Testis (tissue), 3 donors: Measurements from ENCODE around the gene IRX4. TPM values are rescaled to one million over a fixed set of nuclear protein-coding genes. Genes with fewer than 3 reads are reported as not detected.
"Not testable (repeated sequence)": the region's sequence is repeated elsewhere in the genome, so short reads cannot be mapped to it uniquely, and the experiment has no call there.

ENCODE experiments used
- DNase-seq: peaks from one replicate; pipeline ENCODE4 v3.0.0-alpha.2; 2019
- H3K27ac ChIP-seq, 2 donors: fragments of 200-600 bp; sonication (generic); one replicate each; pipeline ENCODE4 v1.5.1; 2019
- H3K27me3 ChIP-seq: fragments of 200-600 bp; sonication (generic); one replicate; pipeline ENCODE4 v1.5.1; 2019
- H3K36me3 ChIP-seq: fragments of 200-600 bp; sonication (generic); one replicate; pipeline ENCODE4 v1.5.1; 2017; ENCODE audit warnings: low read depth; ENCODE audit errors: missing control alignments
- H3K4me1 ChIP-seq: fragments of 200-600 bp; sonication (generic); one replicate; pipeline ENCODE4 v1.5.1; 2019
- H3K4me3 ChIP-seq, 2 donors: fragments of 200-600 bp; sonication (generic); one replicate each; pipeline ENCODE4 v1.5.1; 2017 to 2019
- H3K9me3 ChIP-seq: fragments of 200-600 bp; sonication (generic); one replicate; pipeline ENCODE4 v1.5.1; 2017
- CTCF ChIP-seq, 3 experiments: fragments of 450-650 bp in 2 of 3; fragments of 200-600 bp in 1 of 3; sonication (generic) in 1 of 3; IDR thresholded peaks; one replicate each; pipeline ENCODE4 v1.5.1; 2016 to 2019; ENCODE audit warnings: antibody characterized with exemption in 3 of 3, mild to moderate bottlenecking in 2 of 3, moderate library complexity in 1 of 3
- POLR2A ChIP-seq: fragments of 450-650 bp; IDR thresholded peaks from one replicate; pipeline ENCODE4 v1.6.1; 2017; ENCODE audit warnings: antibody characterized with exemption, mild to moderate bottlenecking, moderate library complexity
- WGBS, 2 donors: methylation state at CpG; one replicate each; pipeline ENCODE4 v1.1.5; 2018; 5-methylcytosine and 5-hydroxymethylcytosine counted together
- intact Hi-C: fragments of 100-400 bp; cut with DNase I; formaldehyde crosslinking; loops from one replicate; pipeline ENCODE4 v1.15.1; 2023; ENCODE audit warnings: low total_unique reads
- polyA plus RNA-seq: library from polyadenylated mRNA; stranded (reverse); fragments of 350-450 nt; fragmentation: Illumina TruSeq; extraction: RNeasy Lipid Tissue Mini Kit (QIAGEN cat#74804); gene quantifications from one replicate; pipeline ENCODE4 v1.2.3, GENCODE V29; 2014; ENCODE audit warnings: low read depth, low replicate concordance; ENCODE audit not compliant: insufficient read depth
- total RNA-seq, 2 donors: library from RNA; depleted of rRNA; stranded (reverse); fragments of >200 nt; gene quantifications; one replicate each; pipeline ENCODE4 v1.2.3, GENCODE V29; 2016

Gene IRX4
- total and polyA plus RNA-seq, 3 donors from 2014 or later = 0.32 to 2.7 (median 2.0) TPM

GRCh38 chr5:1846583-1846982 is 36.1 kb downstream of the IRX4 start:
- 90 to 100% methylated on average over 6 to 13 of the region's 13 CpGs for WGBS, 2 donors
- H3K9me3 ChIP-seq = no peaks in the 10 kb centered on the region
- no peaks in the 10 kb centered on the region for H3K27me3 ChIP-seq
- DNase-seq = no peak
- no peaks in the 10 kb centered on the region for H3K4me1 ChIP-seq
- H3K36me3 ChIP-seq = no peaks in the 10 kb centered on the region
- no peak for TF ChIP-seq POLR2A
- no peak for TF ChIP-seq CTCF (IDR thresholded peaks at IDR 0.05)
- no peak overlapping the region for H3K4me3 ChIP-seq
- H3K27ac ChIP-seq = no peak overlapping the region
- intact Hi-C loops = no loop called here

GRCh38 chr5:1845696-1846095 is 37.0 kb downstream of the IRX4 start:
- TF ChIP-seq POLR2A = no peak
- TF ChIP-seq CTCF (IDR thresholded peaks at IDR 0.05) = no peak
- intact Hi-C loops = no loop called here
- Histone ChIP-seq H3K27me3 (no peaks in the 10 kb centered on the region), H3K4me3 (no peak overlapping the region), H3K4me1 (no peaks in the 10 kb centered on the region), H3K9me3 (no peaks in the 10 kb centered on the region), H3K36me3 (no peaks in the 10 kb centered on the region), H3K27ac (no peak overlapping the region)
- 64 to 90% methylated on average over 1 of the region's 1 CpG for WGBS, 2 donors
- no peak for DNase-seq

DNA sequence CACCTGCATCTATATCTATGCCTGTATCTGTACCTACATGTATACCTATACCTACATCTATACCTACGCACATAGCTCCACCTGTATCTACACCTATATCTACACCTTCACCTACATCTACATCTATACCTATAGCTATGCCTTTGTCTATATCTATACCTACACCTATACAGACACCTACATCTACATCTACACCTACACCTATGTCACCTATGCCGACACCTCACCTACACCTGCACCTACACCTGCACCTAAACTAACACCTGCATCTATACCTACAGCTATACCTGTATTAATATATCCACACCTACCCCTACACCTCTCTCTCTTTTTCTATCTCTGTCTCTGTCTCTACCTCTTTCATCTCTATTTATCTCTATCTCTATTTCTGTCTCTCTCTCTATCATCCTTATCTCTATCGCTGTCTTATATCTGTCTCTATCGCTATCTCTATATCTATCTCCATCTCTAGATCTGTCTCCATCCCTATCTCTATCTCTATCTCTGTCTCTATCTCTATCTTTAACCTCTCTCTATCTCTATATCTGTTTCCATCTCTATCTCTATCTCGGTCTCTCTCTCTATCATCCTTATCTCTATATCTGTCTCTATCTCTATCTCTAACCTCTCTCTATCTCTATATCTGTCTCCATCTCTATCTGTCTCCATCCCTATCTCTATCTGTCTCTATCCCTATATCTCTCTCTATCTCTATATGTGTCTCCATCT is 37.9 kb downstream of the IRX4 start:
- no peaks in the 10 kb centered on the region for H3K27me3 ChIP-seq
- no peak overlapping the region for H3K4me3 ChIP-seq
- intact Hi-C loops = no loop called here
- H3K4me1 ChIP-seq = no peaks in the 10 kb centered on the region
- no peak overlapping the region for H3K27ac ChIP-seq
- H3K9me3 ChIP-seq = no peaks in the 10 kb centered on the region
- TF ChIP-seq POLR2A (no peak), CTCF (IDR thresholded peaks at IDR 0.05) (no peak)
- WGBS, 2 donors = 90 to 96% methylated on average over 5 of the region's 5 CpGs
- no peaks in the 10 kb centered on the region for H3K36me3 ChIP-seq
- DNase-seq = no peak

DNA sequence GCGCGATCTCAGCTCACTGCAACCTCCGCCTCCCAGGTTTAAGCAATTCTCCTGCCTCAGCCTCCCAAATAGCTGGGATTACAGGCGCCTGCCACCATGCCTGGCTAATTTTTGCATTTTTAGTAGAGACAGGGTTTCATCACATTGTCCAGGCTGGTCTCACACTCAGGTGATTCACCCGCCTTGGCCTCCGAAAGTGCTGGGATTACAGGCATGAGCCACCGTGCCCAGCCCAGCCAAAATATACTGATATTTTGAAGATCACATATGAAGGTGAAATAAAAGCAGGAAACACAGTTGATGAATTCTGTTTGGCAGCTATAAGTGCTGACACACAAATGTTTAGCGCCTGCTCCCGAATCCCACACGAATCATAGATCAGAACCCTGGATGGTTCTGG is 39.0 kb downstream of the IRX4 start:
- DNase-seq, H3K4me1 ChIP-seq, H3K4me3 ChIP-seq, H3K36me3 ChIP-seq, H3K27me3 ChIP-seq, H3K9me3 ChIP-seq, H3K27ac ChIP-seq, intact Hi-C loops: not testable (repeated sequence)
- WGBS, 2 donors = 90 to 91% methylated on average over 10 of the region's 10 CpGs

DNA sequence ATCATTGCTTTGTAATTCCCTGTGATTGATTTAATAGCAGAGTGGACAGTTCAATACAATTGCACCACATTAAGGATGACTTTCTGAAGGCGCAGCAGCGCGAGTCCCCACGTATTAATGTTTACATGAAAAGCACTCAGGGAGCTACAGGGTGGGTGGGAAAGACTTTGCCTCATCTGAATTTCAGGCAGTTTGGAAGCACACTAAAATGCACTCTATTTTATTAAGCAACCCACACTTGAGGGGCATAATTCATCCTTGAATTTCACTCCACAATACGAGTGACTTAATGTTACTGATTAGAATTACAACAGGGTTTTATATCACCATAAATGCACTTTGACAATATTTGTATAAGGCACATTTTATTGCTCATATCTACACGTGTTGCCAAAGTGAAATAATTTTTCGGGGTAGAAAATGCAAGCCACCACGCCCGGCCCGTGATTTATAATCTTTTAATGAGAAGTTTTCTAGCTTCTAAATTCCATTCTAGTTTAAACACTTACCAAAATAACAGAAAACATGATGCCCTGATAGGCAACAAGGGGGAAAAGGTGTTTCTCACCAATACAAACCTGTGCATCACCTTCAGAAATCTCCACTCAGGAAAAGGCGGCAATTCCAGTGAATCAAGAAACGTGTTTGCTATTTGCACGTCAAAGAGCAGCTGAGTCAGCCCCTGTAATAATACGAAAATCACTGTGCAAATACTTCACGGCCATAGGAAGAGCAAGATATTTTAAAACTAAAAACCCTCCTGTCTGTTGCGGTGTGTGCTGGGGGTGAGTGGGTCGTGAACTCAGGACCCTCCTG is 40.5 kb downstream of the IRX4 start:
- Histone ChIP-seq H3K27ac (no peak overlapping the region), H3K9me3 (no peaks in the 10 kb centered on the region), H3K36me3 (no peaks in the 10 kb centered on the region), H3K27me3 (no peaks in the 10 kb centered on the region), H3K4me3 (no peak overlapping the region), H3K4me1 (no peaks in the 10 kb centered on the region)
- 64 to 69% methylated on average over 17 of the region's 17 CpGs for WGBS, 2 donors
- no peak for TF ChIP-seq POLR2A
- TF ChIP-seq CTCF (IDR thresholded peaks at IDR 0.05) = no peak
- no peak for DNase-seq
- intact Hi-C loops = no loop called here
